GM19025 (cell line): Measurements from ENCODE around the gene LSM4.
"Not testable (repeated sequence)": the region's sequence is repeated elsewhere in the genome, so short reads cannot be mapped to it uniquely, and the experiment has no call there.

Source experiments
- ATAC-seq: cut with Tn5 transposase; IDR thresholded peaks from one replicate; pipeline ENCODE4 v1.9.1; 2021; ENCODE audit warnings: mild to moderate bottlenecking, low read depth, moderate library complexity; ENCODE audit not compliant: unreplicated experiment

The LSM4 gene

GRCh38 chr19:18340990-18341868 is 18.4 kb upstream of the LSM4 start:
- peak; percentile 52 for ATAC-seq

GRCh38 chr19:18340190-18340989 is 17.5 kb upstream of the LSM4 start, which contains the start of gene PGPEP1:
Gene PGPEP1, plus strand, starts transcription at chr19:18340598. Its CDS starts 84 bp downstream, at chr19:18340682.
- peak; percentile 54 for ATAC-seq

GRCh38 chr19:18339723-18340122 is 16.8 kb upstream of the LSM4 start:
- no peak for ATAC-seq

GRCh38 chr19:18338541-18338940 is 15.7 kb upstream of the LSM4 start:
- no peak for ATAC-seq

GRCh38 chr19:18336121-18336520 is 13.2 kb upstream of the LSM4 start:
- no peak for ATAC-seq

GRCh38 chr19:18333680-18334079 is 10.8 kb upstream of the LSM4 start:
- ATAC-seq: no peak

- no peak for ATAC-seq
These were observed 10.1 kb upstream of the LSM4 start for GRCh38 chr19:18332917-18333530.

GRCh38 chr19:18330868-18331267 is 8.0 kb upstream of the LSM4 start:
- ATAC-seq: no peak

- ATAC-seq: no peak
These were observed 6.1 kb upstream of the LSM4 start for GRCh38 chr19:18329035-18329376.

- ATAC-seq: peak; percentile 96
These were observed 5.6 kb upstream of the LSM4 start for GRCh38 chr19:18328340-18329034.

- ATAC-seq: no peak
These were observed 3.9 kb upstream of the LSM4 start for GRCh38 chr19:18326772-18327171.

GRCh38 chr19:18324373-18324731 is 1.5 kb upstream of the LSM4 start:
- ATAC-seq: not testable (repeated sequence)

- ATAC-seq: no peak
These were observed 538 bp downstream of the LSM4 start for GRCh38 chr19:18322318-18322758.

GRCh38 chr19:18321734-18322102 is 1.2 kb downstream of the LSM4 start:
- ATAC-seq: no peak

GRCh38 chr19:18320865-18321733 is 1.8 kb downstream of the LSM4 start:
- no peak for ATAC-seq

- ATAC-seq: no peak
These were observed 3.2 kb downstream of the LSM4 start for GRCh38 chr19:18319591-18320135.

- ATAC-seq: no peak
These were observed 4.7 kb downstream of the LSM4 start for GRCh38 chr19:18317961-18318800.

- no peak for ATAC-seq
These were observed 9.5 kb downstream of the LSM4 start for GRCh38 chr19:18313398-18313797.
